SK-N-SH (cell line): ENCODE results near the gene EEF1AKMT3.

Source experiments
- POLR2AphosphoS5 ChIP-seq: IDR thresholded peaks from 2 replicates; pipeline ENCODE4 v1.6.1; 2012; ENCODE audit warnings: low read depth, low read length
- RAD21 ChIP-seq: IDR thresholded peaks from 2 replicates; pipeline ENCODE4 v1.6.1; 2012; ENCODE audit warnings: mild to moderate bottlenecking, low read length
- SIN3A ChIP-seq: IDR thresholded peaks from 2 replicates; pipeline ENCODE4 v1.6.1; 2012; ENCODE audit warnings: low read depth, mild to moderate bottlenecking, low read length, moderate library complexity, borderline replicate concordance
- SMC3 ChIP-seq: IDR thresholded peaks from 2 replicates; pipeline ENCODE4 v1.6.1; 2012; ENCODE audit warnings: low read depth, low read length, improper control_type of control experiment
- TCF12 ChIP-seq: IDR thresholded peaks from 2 replicates; pipeline ENCODE4 v1.4.0; 2012
- TF ChIP-seq, protein P1 (sequence below): IDR thresholded peaks from 2 replicates; pipeline ENCODE4 v1.6.1; 2012; ENCODE audit warnings: mild to moderate bottlenecking, low read depth, low read length, moderate library complexity
- TF ChIP-seq, protein P2 (sequence below): fragments of 200-600 bp; sonication (generic); IDR thresholded peaks from 2 replicates; pipeline ENCODE4 v1.6.1; 2017; ENCODE audit warnings: antibody characterized with exemption, mild to moderate bottlenecking, moderate library complexity

- TF ChIP-seq, protein P1, sequence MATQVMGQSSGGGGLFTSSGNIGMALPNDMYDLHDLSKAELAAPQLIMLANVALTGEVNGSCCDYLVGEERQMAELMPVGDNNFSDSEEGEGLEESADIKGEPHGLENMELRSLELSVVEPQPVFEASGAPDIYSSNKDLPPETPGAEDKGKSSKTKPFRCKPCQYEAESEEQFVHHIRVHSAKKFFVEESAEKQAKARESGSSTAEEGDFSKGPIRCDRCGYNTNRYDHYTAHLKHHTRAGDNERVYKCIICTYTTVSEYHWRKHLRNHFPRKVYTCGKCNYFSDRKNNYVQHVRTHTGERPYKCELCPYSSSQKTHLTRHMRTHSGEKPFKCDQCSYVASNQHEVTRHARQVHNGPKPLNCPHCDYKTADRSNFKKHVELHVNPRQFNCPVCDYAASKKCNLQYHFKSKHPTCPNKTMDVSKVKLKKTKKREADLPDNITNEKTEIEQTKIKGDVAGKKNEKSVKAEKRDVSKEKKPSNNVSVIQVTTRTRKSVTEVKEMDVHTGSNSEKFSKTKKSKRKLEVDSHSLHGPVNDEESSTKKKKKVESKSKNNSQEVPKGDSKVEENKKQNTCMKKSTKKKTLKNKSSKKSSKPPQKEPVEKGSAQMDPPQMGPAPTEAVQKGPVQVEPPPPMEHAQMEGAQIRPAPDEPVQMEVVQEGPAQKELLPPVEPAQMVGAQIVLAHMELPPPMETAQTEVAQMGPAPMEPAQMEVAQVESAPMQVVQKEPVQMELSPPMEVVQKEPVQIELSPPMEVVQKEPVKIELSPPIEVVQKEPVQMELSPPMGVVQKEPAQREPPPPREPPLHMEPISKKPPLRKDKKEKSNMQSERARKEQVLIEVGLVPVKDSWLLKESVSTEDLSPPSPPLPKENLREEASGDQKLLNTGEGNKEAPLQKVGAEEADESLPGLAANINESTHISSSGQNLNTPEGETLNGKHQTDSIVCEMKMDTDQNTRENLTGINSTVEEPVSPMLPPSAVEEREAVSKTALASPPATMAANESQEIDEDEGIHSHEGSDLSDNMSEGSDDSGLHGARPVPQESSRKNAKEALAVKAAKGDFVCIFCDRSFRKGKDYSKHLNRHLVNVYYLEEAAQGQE, result no peak
- TF ChIP-seq, protein P2, sequence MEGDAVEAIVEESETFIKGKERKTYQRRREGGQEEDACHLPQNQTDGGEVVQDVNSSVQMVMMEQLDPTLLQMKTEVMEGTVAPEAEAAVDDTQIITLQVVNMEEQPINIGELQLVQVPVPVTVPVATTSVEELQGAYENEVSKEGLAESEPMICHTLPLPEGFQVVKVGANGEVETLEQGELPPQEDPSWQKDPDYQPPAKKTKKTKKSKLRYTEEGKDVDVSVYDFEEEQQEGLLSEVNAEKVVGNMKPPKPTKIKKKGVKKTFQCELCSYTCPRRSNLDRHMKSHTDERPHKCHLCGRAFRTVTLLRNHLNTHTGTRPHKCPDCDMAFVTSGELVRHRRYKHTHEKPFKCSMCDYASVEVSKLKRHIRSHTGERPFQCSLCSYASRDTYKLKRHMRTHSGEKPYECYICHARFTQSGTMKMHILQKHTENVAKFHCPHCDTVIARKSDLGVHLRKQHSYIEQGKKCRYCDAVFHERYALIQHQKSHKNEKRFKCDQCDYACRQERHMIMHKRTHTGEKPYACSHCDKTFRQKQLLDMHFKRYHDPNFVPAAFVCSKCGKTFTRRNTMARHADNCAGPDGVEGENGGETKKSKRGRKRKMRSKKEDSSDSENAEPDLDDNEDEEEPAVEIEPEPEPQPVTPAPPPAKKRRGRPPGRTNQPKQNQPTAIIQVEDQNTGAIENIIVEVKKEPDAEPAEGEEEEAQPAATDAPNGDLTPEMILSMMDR, result no peak
- TF ChIP-seq SMC3 (no peak), TCF12 (no peak), RAD21 (no peak), SIN3A (no peak), POLR2AphosphoS5 (no peak)
Observed at GRCh38 chr12:57755194-57755453, 17.3 kb upstream of the EEF1AKMT3 start.
